H9 (cell line): ENCODE data around the gene FAM149B1. TPM values are rescaled to one million over a fixed set of nuclear protein-coding genes. Genes with fewer than 3 reads are reported as not detected.

ENCODE experiments used
- DNase-seq: peaks from one replicate; pipeline ENCODE4 v3.0.0-alpha.2; 2017
- H2AFZ ChIP-seq: one replicate; pipeline ENCODE4 v1.6.1; 2013; ENCODE audit warnings: mild to moderate bottlenecking, low read length, control low read depth, moderate library complexity
- H2AK5ac ChIP-seq: 2 replicates; pipeline ENCODE4 v1.6.1; 2013; ENCODE audit warnings: low read length, control low read depth, mixed read lengths; ENCODE audit not compliant: insufficient read length
- H2BK120ac ChIP-seq: one replicate; pipeline ENCODE4 v1.6.1; 2013; ENCODE audit warnings: low read depth, mild to moderate bottlenecking, low read length, control low read depth, inconsistent platforms; ENCODE audit not compliant: poor library complexity, severe bottlenecking
- H2BK12ac ChIP-seq: 2 replicates; pipeline ENCODE4 v1.6.1; 2013; ENCODE audit warnings: low read length, control low read depth, mixed read lengths, low read depth; ENCODE audit not compliant: insufficient read length
- H2BK15ac ChIP-seq: 2 replicates; pipeline ENCODE4 v1.6.1; 2013; ENCODE audit warnings: low read depth, low read length, control low read depth
- H2BK20ac ChIP-seq: one replicate; pipeline ENCODE4 v1.6.1; 2013; ENCODE audit warnings: low read depth, mild to moderate bottlenecking, low read length, control low read depth, inconsistent platforms; ENCODE audit not compliant: poor library complexity, severe bottlenecking
- H2BK5ac ChIP-seq: 2 replicates; pipeline ENCODE4 v1.6.1; 2013; ENCODE audit warnings: low read length, control low read depth, mixed read lengths; ENCODE audit not compliant: insufficient read length
- H3K14ac ChIP-seq: 2 replicates; pipeline ENCODE4 v1.6.1; 2013; ENCODE audit warnings: low read length, control low read depth; ENCODE audit not compliant: insufficient read depth
- H3K18ac ChIP-seq: 2 replicates; pipeline ENCODE4 v1.6.1; 2013; ENCODE audit warnings: low read depth, mild to moderate bottlenecking, mixed read lengths, low read length, control low read depth; ENCODE audit not compliant: insufficient read length
- H3K23ac ChIP-seq: 2 replicates; pipeline ENCODE4 v1.6.1; 2013; ENCODE audit warnings: low read length, control low read depth, mixed read lengths, low read depth; ENCODE audit not compliant: insufficient read length
- H3K23me2 ChIP-seq: 2 replicates; pipeline ENCODE4 v1.6.1; 2013; ENCODE audit warnings: low read depth, mild to moderate bottlenecking, mixed read lengths, low read length, control low read depth; ENCODE audit not compliant: insufficient read length, poor library complexity, severe bottlenecking
- H3K27ac ChIP-seq: 2 replicates; pipeline ENCODE4 v1.5.1; 2013; ENCODE audit warnings: low read length, control low read depth, mixed read lengths, low read depth; ENCODE audit not compliant: insufficient read length
- H3K27me3 ChIP-seq: 2 replicates; pipeline ENCODE4 v1.6.1; 2013; ENCODE audit warnings: low read length, control low read depth, inconsistent platforms; ENCODE audit not compliant: insufficient read depth
- H3K4ac ChIP-seq: 2 replicates; pipeline ENCODE4 v1.6.1; 2013; ENCODE audit warnings: low read depth, mild to moderate bottlenecking, control low read depth, inconsistent platforms, low read length, moderate library complexity
- H3K4me1 ChIP-seq: 2 replicates; pipeline ENCODE4 v1.6.1; 2013; ENCODE audit warnings: low read length, control low read depth, inconsistent platforms; ENCODE audit not compliant: insufficient read depth
- H3K4me2 ChIP-seq: 2 replicates; pipeline ENCODE4 v1.6.1; 2013; ENCODE audit warnings: low read length, control low read depth, mixed read lengths; ENCODE audit not compliant: insufficient read length, insufficient read depth
- H3K56ac ChIP-seq: 2 replicates; pipeline ENCODE4 v1.6.1; 2013; ENCODE audit warnings: low read depth, mild to moderate bottlenecking, mixed read lengths, low read length, control low read depth; ENCODE audit not compliant: insufficient read length
- H3K79me1 ChIP-seq: 2 replicates; pipeline ENCODE4 v1.6.1; 2013; ENCODE audit warnings: low read depth, mild to moderate bottlenecking, moderate library complexity, low read length, control low read depth, inconsistent platforms; ENCODE audit not compliant: insufficient read depth, poor library complexity, severe bottlenecking
- H3K79me2 ChIP-seq: 2 replicates; pipeline ENCODE4 v1.6.1; 2013; ENCODE audit warnings: low read length, control low read depth, inconsistent platforms; ENCODE audit not compliant: insufficient read depth
- H3K9ac ChIP-seq: 2 replicates; pipeline ENCODE4 v1.6.1; 2013; ENCODE audit warnings: low read length, control low read depth, mixed read lengths; ENCODE audit not compliant: insufficient read length; ENCODE audit errors: extremely low read depth
- H3K9me3 ChIP-seq: one replicate; pipeline ENCODE4 v1.6.1; 2013; ENCODE audit warnings: low read depth, low read length, inconsistent platforms; ENCODE audit not compliant: control insufficient read depth
- H3T11ph ChIP-seq: one replicate; pipeline ENCODE4 v1.6.1; 2013; ENCODE audit warnings: mild to moderate bottlenecking, low read length, control low read depth, inconsistent platforms
- H4K20me1 ChIP-seq: one replicate; pipeline ENCODE4 v1.6.1; 2013; ENCODE audit not compliant: control insufficient read depth, insufficient read length, insufficient read depth
- H4K5ac ChIP-seq: 2 replicates; pipeline ENCODE4 v1.6.1; 2013; ENCODE audit warnings: low read depth, mild to moderate bottlenecking, mixed read lengths, low read length, control low read depth; ENCODE audit not compliant: insufficient read length
- H4K8ac ChIP-seq: replicated peaks from 2 replicates; pipeline ENCODE4 v1.6.1; 2013; ENCODE audit warnings: low read length, control low read depth, mixed read lengths, low read depth; ENCODE audit not compliant: insufficient read length
- H4K91ac ChIP-seq: 2 replicates; pipeline ENCODE4 v1.6.1; 2013; ENCODE audit warnings: low read depth, mild to moderate bottlenecking, moderate library complexity, mixed read lengths, low read length, control low read depth; ENCODE audit not compliant: insufficient read length
- H3K27ac Mint-ChIP-seq, 3 experiments: 2 replicates in 2 of 3; 3 replicates in 1 of 3; pipeline ENCODE4 v1.8.0; 2020 to 2021; ENCODE audit warnings: mixed read lengths in 3 of 3, mild to moderate bottlenecking in 1 of 3, moderate library complexity in 1 of 3
- H3K27me3 Mint-ChIP-seq: 2 replicates; pipeline ENCODE4 v1.8.0; 2021; ENCODE audit warnings: low read depth, mild to moderate bottlenecking, moderate library complexity, mixed read lengths
- H3K36me3 Mint-ChIP-seq, 3 experiments: 2 replicates in 2 of 3; 3 replicates in 1 of 3; pipeline ENCODE4 v1.8.0; 2020 to 2021; ENCODE audit warnings: low read depth in 3 of 3, mixed read lengths in 3 of 3; ENCODE audit not compliant: insufficient read depth in 1 of 3
- H3K4me1 Mint-ChIP-seq, 2 experiments: 2 replicates each; pipeline ENCODE4 v1.8.0; 2020; ENCODE audit warnings: mixed read lengths in 2 of 2
- H3K4me3 Mint-ChIP-seq, 2 experiments: 2 replicates in 1 of 2; 3 replicates in 1 of 2; pipeline ENCODE4 v1.8.0; 2020 to 2021; ENCODE audit warnings: mild to moderate bottlenecking in 2 of 2, mixed read lengths in 2 of 2, moderate library complexity in 1 of 2
- H3K9me3 Mint-ChIP-seq, 2 experiments: 2 replicates in 1 of 2; 3 replicates in 1 of 2; pipeline ENCODE4 v1.8.0; 2020; ENCODE audit warnings: mild to moderate bottlenecking in 2 of 2, mixed read lengths in 2 of 2, moderate library complexity in 1 of 2
- WGBS: extraction: QIAGEN DNeasy Blood & Tissue Kit; methylation state at CpG from one replicate; pipeline ENCODE4 v1.1.7; 2013; ENCODE audit warnings: missing lambda C conversion rate, low lambda C conversion rate, mixed read lengths; ENCODE audit not compliant: insufficient read length; ENCODE audit errors: extremely low coverage; 5-methylcytosine and 5-hydroxymethylcytosine counted together
- total RNA-seq: library from RNA; stranded (reverse); gene quantifications from 2 replicates; pipeline ENCODE4 v1.2.1, GENCODE V29; 2021
- TF ChIP-seq, protein P1 (sequence below): fragments of 200-600 bp; sonication (generic); conservative IDR thresholded peaks from 3 replicates; pipeline ENCODE4 v1.8.0; 2021; ENCODE audit warnings: antibody characterized with exemption, mild to moderate bottlenecking

Gene FAM149B1
- total RNA-seq, 1 experiment from 2014 or later, result 17.9 TPM

DNA sequence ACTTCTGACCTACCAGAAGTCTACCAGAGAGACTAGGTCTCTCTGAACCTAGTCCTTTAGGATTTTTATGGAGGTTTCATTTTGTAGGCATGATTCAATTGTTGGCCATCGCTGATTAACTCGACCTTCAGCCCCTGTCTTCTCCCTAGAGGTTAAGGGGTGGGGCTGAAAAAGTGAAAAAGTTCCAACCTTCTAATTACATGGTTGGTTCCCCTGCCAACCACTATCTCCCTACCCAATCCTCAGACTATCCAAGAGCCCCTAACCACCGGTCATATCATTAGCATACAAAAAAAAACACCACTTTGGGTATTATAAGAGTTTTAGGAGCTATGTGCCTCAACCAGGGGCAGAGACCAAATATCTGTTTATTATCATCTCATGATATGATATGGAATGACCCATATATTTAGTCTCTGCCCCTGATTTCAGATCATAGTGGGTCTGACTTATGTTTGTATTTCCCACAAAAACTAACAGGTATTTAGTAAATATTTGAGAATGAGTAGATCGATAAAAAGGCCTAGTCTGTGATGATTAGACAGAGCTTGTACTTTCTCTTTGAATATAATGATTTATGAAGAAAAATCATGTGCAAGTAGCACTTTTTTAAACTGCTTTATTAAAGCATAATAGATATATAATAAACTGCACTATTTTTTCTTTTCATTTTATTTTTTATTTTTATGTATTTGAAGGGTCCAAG lies 43.3 kb downstream of the FAM149B1 start:
- H3K9me3 Mint-ChIP-seq, result peaks cover 11 to 15% of the 10 kb centered on the region in 2 experiments
- H3K4me3 Mint-ChIP-seq, result no peak overlapping the region
- no peaks in the 10 kb centered on the region for H3K4me1 ChIP-seq
- no peaks in the 10 kb centered on the region for H3K27me3 ChIP-seq
- H3K36me3 Mint-ChIP-seq, result peaks cover 12 to 26% (median 26%) of the 10 kb centered on the region in 3 experiments
- no peak overlapping the region for H3T11ph ChIP-seq
- no peak overlapping the region for H4K8ac ChIP-seq
- H2BK15ac ChIP-seq, result no peak overlapping the region
- no peak overlapping the region for H2AK5ac ChIP-seq
- no peak overlapping the region for H2AFZ ChIP-seq
- no peak overlapping the region for H3K14ac ChIP-seq
- no peak overlapping the region for H2BK5ac ChIP-seq
- no peaks in the 10 kb centered on the region for H3K23me2 ChIP-seq
- H2BK120ac ChIP-seq, result no peak overlapping the region
- no peaks in the 10 kb centered on the region for H3K27me3 Mint-ChIP-seq
- no peak overlapping the region for H3K18ac ChIP-seq
- no peak overlapping the region for H3K27ac ChIP-seq
- no peak overlapping the region for H2BK20ac ChIP-seq
- WGBS, result no CpG with 5 or more reads among the region's 4 CpGs
- H3K4ac ChIP-seq, result no peak overlapping the region
- no peaks in the 10 kb centered on the region for H3K79me2 ChIP-seq
- TF ChIP-seq, protein P1, sequence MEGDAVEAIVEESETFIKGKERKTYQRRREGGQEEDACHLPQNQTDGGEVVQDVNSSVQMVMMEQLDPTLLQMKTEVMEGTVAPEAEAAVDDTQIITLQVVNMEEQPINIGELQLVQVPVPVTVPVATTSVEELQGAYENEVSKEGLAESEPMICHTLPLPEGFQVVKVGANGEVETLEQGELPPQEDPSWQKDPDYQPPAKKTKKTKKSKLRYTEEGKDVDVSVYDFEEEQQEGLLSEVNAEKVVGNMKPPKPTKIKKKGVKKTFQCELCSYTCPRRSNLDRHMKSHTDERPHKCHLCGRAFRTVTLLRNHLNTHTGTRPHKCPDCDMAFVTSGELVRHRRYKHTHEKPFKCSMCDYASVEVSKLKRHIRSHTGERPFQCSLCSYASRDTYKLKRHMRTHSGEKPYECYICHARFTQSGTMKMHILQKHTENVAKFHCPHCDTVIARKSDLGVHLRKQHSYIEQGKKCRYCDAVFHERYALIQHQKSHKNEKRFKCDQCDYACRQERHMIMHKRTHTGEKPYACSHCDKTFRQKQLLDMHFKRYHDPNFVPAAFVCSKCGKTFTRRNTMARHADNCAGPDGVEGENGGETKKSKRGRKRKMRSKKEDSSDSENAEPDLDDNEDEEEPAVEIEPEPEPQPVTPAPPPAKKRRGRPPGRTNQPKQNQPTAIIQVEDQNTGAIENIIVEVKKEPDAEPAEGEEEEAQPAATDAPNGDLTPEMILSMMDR, result no peak
- no peak overlapping the region for H3K23ac ChIP-seq
- no peaks in the 10 kb centered on the region for H4K20me1 ChIP-seq
- H3K4me1 Mint-ChIP-seq, result no peaks in the 10 kb centered on the region
- H3K27ac Mint-ChIP-seq, result no peak overlapping the region
- no peak overlapping the region for H3K9ac ChIP-seq
- H3K79me1 ChIP-seq, result no peaks in the 10 kb centered on the region
- H4K5ac ChIP-seq, result no peak overlapping the region
- no peak for DNase-seq
- no peak overlapping the region for H3K56ac ChIP-seq
- H3K4me2 ChIP-seq, result no peak overlapping the region
- no peak overlapping the region for H4K91ac ChIP-seq
- H2BK12ac ChIP-seq, result no peak overlapping the region
- H3K9me3 ChIP-seq, result peaks cover 5% of the 10 kb centered on the region
